Measurements from ENCODE around the gene COL4A1.

DNA sequence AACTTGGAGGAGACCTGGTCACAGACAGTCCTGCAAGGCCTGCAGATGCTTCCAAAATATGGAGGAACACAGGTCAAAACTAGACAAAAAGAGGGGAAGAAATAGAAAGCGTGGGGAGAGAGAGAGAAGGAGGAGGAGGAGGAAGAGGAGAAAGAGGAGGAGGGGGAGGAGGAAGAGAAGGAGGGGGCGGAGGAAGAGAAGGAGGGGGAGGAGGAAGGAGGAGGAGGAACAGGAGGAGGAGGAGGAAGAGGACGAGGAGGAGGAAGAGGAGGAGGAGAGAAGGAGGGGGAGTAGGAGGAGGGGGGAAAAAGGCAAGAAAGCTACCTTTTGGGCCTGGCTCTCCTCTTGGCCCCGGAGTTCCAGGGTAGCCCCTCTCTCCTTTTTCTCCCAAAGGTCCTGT lies 105.8 kb downstream of the COL4A1 start:
- TF ChIP-seq, protein P1, sequence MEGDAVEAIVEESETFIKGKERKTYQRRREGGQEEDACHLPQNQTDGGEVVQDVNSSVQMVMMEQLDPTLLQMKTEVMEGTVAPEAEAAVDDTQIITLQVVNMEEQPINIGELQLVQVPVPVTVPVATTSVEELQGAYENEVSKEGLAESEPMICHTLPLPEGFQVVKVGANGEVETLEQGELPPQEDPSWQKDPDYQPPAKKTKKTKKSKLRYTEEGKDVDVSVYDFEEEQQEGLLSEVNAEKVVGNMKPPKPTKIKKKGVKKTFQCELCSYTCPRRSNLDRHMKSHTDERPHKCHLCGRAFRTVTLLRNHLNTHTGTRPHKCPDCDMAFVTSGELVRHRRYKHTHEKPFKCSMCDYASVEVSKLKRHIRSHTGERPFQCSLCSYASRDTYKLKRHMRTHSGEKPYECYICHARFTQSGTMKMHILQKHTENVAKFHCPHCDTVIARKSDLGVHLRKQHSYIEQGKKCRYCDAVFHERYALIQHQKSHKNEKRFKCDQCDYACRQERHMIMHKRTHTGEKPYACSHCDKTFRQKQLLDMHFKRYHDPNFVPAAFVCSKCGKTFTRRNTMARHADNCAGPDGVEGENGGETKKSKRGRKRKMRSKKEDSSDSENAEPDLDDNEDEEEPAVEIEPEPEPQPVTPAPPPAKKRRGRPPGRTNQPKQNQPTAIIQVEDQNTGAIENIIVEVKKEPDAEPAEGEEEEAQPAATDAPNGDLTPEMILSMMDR (IDR thresholded peaks at IDR 0.05) = no peak
- TF ChIP-seq POLR2A (IDR thresholded peaks at IDR 0.05) = no peak
- TF ChIP-seq POLR2AphosphoS5 (IDR thresholded peaks at IDR 0.05) = no peak
